Caki2 (cell line): ENCODE measurements around the gene LYPD1. TPM values are rescaled to one million over a fixed set of nuclear protein-coding genes. Genes with fewer than 3 reads are reported as not detected.

Source experiments
- DNase-seq: peaks from one replicate; pipeline ENCODE4 v3.0.0-alpha.2; 2015; ENCODE audit warnings: low read depth
- in situ Hi-C: cut with HindIII; loops from 2 replicates; pipeline ENCODE4 v1.10.0; 2016; ENCODE audit warnings: low sequenced_read_pairs, low pct_unique_long_range_greater_than_20kb, mixed read lengths
- total RNA-seq: library from RNA; depleted of rRNA; stranded (reverse); fragments of >200 nt; shearing (Covaris generic); gene quantifications from 2 replicates; pipeline ENCODE4 v1.2.3, GENCODE V29; 2014; ENCODE audit warnings: low replicate concordance

The LYPD1 gene
- total RNA-seq, 1 experiment from 2014 or later = 280 TPM

- in situ Hi-C loops = no loop called here
- DNase-seq = no peak
These were observed 62.4 kb downstream of the LYPD1 start for GRCh38 chr2:132607426-132608090.

GRCh38 chr2:132606649-132607048 lies 63.4 kb downstream of the LYPD1 start:
- in situ Hi-C loops = no loop called here
- no peak for DNase-seq

GRCh38 chr2:132605236-132606180 lies 64.5 kb downstream of the LYPD1 start:
- in situ Hi-C loops = no loop called here
- no peak for DNase-seq

GRCh38 chr2:132604561-132604960 lies 65.4 kb downstream of the LYPD1 start:
- DNase-seq = no peak
- in situ Hi-C loops = no loop called here

GRCh38 chr2:132599556-132599955 lies 70.4 kb downstream of the LYPD1 start:
- in situ Hi-C loops = no loop called here
- no peak for DNase-seq

DNA sequence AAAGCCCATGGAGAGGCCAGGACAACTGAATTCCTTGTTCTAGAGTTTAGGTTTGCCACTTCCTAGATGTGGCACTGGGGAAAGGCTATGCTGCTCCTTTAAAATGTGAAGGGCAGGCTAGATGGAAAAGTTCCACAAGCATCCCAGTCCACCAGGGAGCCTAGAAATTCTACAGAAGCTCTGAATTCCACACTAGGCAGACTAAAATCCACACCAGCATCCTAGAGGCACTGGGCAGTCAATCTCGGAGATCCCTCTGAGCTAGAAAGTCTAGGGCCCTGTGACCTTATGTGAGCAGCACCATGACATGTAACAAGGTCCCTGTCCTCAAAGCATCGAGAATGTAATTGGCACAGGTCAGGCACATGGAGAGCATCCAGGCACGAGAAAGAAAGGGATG lies 71.5 kb downstream of the LYPD1 start:
- no peak for DNase-seq

GRCh38 chr2:132597831-132598230 lies 72.2 kb downstream of the LYPD1 start:
- DNase-seq = no peak
- in situ Hi-C loops = no loop called here

More for the DNA sequence above, 71.5 kb downstream of the LYPD1 start:
- in situ Hi-C loops = no loop called here

- in situ Hi-C loops = no loop called here
- DNase-seq = no peak
These were observed 72.8 kb downstream of the LYPD1 start for GRCh38 chr2:132597166-132597565.

DNA sequence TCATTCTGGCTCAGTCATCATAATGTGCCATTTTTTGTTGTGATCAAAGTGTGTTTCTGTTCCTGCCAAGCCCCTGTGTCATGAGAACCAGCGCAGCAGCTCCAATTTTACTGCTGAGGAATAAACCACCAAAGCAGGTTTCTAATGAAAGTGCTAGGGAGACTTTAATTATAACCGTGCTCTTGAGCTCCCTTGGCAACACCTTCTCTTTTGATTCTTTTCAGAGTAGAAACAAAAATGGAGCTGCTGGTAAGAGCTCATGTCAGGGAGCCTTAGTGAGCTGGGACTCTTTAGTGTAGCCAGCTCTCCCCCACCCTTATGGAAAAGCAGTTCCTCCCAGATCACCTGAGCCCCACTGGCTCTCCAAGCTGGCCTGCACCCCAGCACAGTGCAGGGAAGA lies 74.3 kb downstream of the LYPD1 start:
- in situ Hi-C loops = no loop called here
- DNase-seq = no peak

DNA sequence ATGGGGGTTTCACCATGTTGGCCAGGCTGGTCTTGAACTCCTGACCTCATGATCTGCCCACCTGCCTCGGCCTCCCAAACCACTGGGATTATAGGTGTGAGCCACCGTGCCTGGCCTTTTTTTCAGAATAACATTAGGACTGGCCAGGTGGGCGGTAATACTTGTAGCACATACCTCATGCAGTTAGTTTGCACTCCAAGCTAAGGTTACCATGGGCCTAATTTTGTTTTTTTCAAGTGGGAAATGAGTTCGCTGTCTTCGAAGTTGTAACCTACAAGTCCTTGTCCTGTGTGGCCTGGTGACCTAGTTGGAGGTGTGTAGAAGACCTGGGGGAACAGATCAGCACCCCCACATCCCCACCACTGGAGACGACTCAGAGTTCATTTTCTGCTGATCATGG lies 74.8 kb downstream of the LYPD1 start:
- no peak for DNase-seq
- in situ Hi-C loops = no loop called here
